Measurements from ENCODE around the gene TM9SF4.
A peak's percentile ranks its signal among the peaks of the same experiment; 100 is the strongest.
"Not testable (repeated sequence)": the region's sequence is repeated elsewhere in the genome, so short reads cannot be mapped to it uniquely, and the experiment has no call there.

The TM9SF4 gene

DNA sequence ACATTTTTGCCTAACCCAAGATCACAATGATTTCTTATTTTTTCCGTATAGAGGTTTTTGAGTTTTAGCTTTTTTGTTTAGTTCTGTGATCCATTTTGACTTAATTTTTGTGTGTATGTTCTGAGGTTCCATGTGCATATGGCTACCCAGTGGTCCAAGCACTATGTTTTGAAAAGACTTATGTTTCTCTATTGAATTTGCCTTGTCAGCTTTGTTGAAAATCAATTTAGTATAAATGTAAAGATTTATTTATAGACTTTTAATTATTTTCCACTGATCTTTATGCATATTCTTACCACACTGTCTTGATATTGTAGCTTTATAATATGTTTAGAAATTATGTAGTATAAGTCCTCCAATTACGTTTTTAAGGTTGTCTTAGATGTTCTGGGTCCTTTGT is 10.2 kb downstream of the TM9SF4 start (continued):
- TF ChIP-seq INSM2 (tag by site-specific recombination; IDR thresholded peaks at IDR 0.05) (no peak), ZNF354C (tag by site-specific recombination; IDR thresholded peaks at IDR 0.05; ENCODE audit: borderline replicate concordance, low read depth) (no peak), ZNF670 (tag by site-specific recombination; IDR thresholded peaks at IDR 0.05; ENCODE audit: low read depth) (no peak), ZNF18 (tag by site-specific recombination; IDR thresholded peaks at IDR 0.05) (no peak), ZBTB17 (tag by site-specific recombination; IDR thresholded peaks at IDR 0.05) (no peak), KLF9 (tag by site-specific recombination; IDR thresholded peaks at IDR 0.05; ENCODE audit: low read depth) (no peak), ZBTB1 (tag by site-specific recombination; IDR thresholded peaks at IDR 0.05) (no peak), ZNF140 (tag by site-specific recombination; IDR thresholded peaks at IDR 0.05) (no peak), ZSCAN18 (tag by site-specific recombination; IDR thresholded peaks at IDR 0.05) (no peak), OSR2 (tag by site-specific recombination; IDR thresholded peaks at IDR 0.05) (no peak), ZNF23 (tag by site-specific recombination; IDR thresholded peaks at IDR 0.05; ENCODE audit: borderline replicate concordance) (no peak), ZNF133 (tag by site-specific recombination; IDR thresholded peaks at IDR 0.05) (no peak)
- TF ChIP-seq, protein P1, sequence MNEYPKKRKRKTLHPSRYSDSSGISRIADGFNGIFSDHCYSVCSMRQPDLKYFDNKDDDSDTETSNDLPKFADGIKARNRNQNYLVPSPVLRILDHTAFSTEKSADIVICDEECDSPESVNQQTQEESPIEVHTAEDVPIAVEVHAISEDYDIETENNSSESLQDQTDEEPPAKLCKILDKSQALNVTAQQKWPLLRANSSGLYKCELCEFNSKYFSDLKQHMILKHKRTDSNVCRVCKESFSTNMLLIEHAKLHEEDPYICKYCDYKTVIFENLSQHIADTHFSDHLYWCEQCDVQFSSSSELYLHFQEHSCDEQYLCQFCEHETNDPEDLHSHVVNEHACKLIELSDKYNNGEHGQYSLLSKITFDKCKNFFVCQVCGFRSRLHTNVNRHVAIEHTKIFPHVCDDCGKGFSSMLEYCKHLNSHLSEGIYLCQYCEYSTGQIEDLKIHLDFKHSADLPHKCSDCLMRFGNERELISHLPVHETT (tag by site-specific recombination; IDR thresholded peaks at IDR 0.05), result no peak
- TF ChIP-seq, protein P2, sequence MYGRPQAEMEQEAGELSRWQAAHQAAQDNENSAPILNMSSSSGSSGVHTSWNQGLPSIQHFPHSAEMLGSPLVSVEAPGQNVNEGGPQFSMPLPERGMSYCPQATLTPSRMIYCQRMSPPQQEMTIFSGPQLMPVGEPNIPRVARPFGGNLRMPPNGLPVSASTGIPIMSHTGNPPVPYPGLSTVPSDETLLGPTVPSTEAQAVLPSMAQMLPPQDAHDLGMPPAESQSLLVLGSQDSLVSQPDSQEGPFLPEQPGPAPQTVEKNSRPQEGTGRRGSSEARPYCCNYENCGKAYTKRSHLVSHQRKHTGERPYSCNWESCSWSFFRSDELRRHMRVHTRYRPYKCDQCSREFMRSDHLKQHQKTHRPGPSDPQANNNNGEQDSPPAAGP (tag by site-specific recombination; IDR thresholded peaks at IDR 0.05), result no peak

DNA sequence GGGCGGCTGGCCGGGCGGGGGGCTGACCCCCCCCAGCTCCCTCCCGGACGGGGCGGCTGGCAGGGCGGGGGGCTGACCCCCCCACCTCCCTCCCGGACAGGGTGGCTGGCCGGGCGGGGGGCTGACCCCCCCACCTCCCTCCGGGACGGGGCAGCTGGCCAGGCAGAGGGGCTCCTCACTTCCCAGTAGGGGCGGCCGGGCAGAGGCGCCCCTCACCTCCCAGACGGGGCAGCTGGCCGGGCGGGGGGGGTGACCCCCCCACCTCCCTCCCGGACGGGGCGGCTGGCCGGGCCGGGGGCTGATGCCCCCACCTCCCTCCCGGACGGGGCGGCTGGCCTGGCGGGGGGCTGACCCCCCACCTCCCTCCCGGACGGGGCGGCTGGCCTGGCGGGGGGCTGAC is 12.4 kb downstream of the TM9SF4 start:
- H3K36me3 ChIP-seq (ENCODE audit: control insufficient read depth in 2 of 2, insufficient read depth in 1 of 2, low read length in 2 of 2); CTCF ChIA-PET; H3K9me3 ChIP-seq (ENCODE audit: control insufficient read depth, insufficient read depth, low read depth, low read length); POLR2A ChIA-PET; H3K4me1 ChIP-seq (ENCODE audit: control insufficient read depth, insufficient read depth, low read length); H3K4me3 ChIP-seq (ENCODE audit: low read depth, low read length); H3K27ac ChIP-seq (ENCODE audit: extremely low read depth, low read depth, low read length): not testable (repeated sequence)

DNA sequence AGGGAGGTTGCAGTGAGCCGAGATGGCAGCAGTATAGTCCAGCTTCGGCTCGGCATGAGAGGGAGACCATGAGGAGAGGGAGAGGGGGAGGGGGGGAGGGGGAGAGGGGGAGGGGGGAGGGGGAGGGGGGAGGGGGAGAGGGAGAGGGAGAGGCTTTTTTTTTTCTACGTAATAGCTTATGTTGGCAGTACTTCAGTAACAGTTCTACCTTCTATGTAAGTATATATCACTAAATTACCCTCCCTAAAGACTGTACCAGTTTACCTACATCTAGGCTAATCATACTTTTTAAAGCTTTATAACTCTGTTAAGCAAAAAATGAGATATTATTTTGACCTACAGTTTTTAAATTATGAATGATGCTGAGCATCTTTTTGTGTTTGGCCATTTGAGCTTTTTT is 13.6 kb downstream of the TM9SF4 start:
- Histone ChIP-seq H3K9me3 (ENCODE audit: control insufficient read depth, insufficient read depth, low read depth, low read length) (no peaks in the 10 kb centered on the region), H3K4me3 (ENCODE audit: low read depth, low read length) (no peak overlapping the region), H3K27ac (ENCODE audit: extremely low read depth, low read depth, low read length) (no peak overlapping the region), H3K4me1 (ENCODE audit: control insufficient read depth, insufficient read depth, low read length) (no peaks in the 10 kb centered on the region), H3K36me3 (ENCODE audit: control insufficient read depth in 2 of 2, insufficient read depth in 1 of 2, low read length in 2 of 2) (peaks cover 3 to 9% of the 10 kb centered on the region in 2 experiments; a peak in 2 of 3 replicates)
- ChIA-PET CTCF (no interaction called here), POLR2A (no interaction called here)
- peak; percentile 45; the same call in 1 of the 2 replicates for TF ChIP-seq ZNF664 (tag by site-specific recombination; IDR thresholded peaks at IDR 0.05)
- TF ChIP-seq ZNF660 (tag by site-specific recombination; IDR thresholded peaks at IDR 0.05), result no peak
- TF ChIP-seq ZNF776 (tag by site-specific recombination; IDR thresholded peaks at IDR 0.05; ENCODE audit: borderline replicate concordance), result no peak
- TF ChIP-seq, protein P3, sequence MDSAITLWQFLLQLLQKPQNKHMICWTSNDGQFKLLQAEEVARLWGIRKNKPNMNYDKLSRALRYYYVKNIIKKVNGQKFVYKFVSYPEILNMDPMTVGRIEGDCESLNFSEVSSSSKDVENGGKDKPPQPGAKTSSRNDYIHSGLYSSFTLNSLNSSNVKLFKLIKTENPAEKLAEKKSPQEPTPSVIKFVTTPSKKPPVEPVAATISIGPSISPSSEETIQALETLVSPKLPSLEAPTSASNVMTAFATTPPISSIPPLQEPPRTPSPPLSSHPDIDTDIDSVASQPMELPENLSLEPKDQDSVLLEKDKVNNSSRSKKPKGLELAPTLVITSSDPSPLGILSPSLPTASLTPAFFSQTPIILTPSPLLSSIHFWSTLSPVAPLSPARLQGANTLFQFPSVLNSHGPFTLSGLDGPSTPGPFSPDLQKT (IDR thresholded peaks at IDR 0.05; ENCODE audit: borderline replicate concordance, low read depth, low read length), result no peak
